Aorta (tissue), 5 donors: ENCODE data around the gene PHPT1. TPM values are rescaled to one million over a fixed set of nuclear protein-coding genes. Genes with fewer than 3 reads are reported as not detected.
"Not testable (repeated sequence)": the region's sequence is repeated elsewhere in the genome, so short reads cannot be mapped to it uniquely, and the experiment has no call there.

ENCODE experiments used
- ATAC-seq: fragments of 200-7000 bp; cut with Tn5 transposase; one replicate; pipeline ENCODE4 v1.9.1; 2022; ENCODE audit warnings: moderate library complexity; ENCODE audit not compliant: low FRiP score
- DNase-seq, 2 donors: peaks; one replicate each; pipeline ENCODE4 v3.0.0-alpha.2; 2020
- H3K27ac ChIP-seq, 2 donors: one replicate each; pipeline ENCODE4 v1.5.1; 2013; ENCODE audit warnings: low read length in 2 of 2, mild to moderate bottlenecking in 2 of 2, moderate library complexity in 2 of 2, control low read depth in 1 of 2, inconsistent platforms in 1 of 2, low read depth in 1 of 2
- H3K27me3 ChIP-seq, 2 donors: one replicate each; pipeline ENCODE4 v1.6.1; 2013; ENCODE audit warnings: control low read depth in 1 of 2, low read length in 1 of 2, mild to moderate bottlenecking in 1 of 2, moderate library complexity in 1 of 2; ENCODE audit not compliant: insufficient read depth in 2 of 2, control insufficient read depth in 1 of 2
- H3K36me3 ChIP-seq, 2 donors: one replicate each; pipeline ENCODE4 v1.6.1; 2013; ENCODE audit warnings: control low read depth in 1 of 2, low read length in 1 of 2, mild to moderate bottlenecking in 1 of 2; ENCODE audit not compliant: insufficient read depth in 2 of 2, control insufficient read depth in 1 of 2
- H3K4me1 ChIP-seq, 2 donors: one replicate each; pipeline ENCODE4 v1.6.1; 2013; ENCODE audit warnings: low read length in 2 of 2, control low read depth in 1 of 2, mild to moderate bottlenecking in 1 of 2, moderate library complexity in 1 of 2; ENCODE audit not compliant: insufficient read depth in 2 of 2, control insufficient read depth in 1 of 2
- H3K4me3 ChIP-seq, 2 donors: one replicate each; pipeline ENCODE4 v1.5.1; 2013; ENCODE audit warnings: low read length in 2 of 2, control low read depth in 1 of 2, mild to moderate bottlenecking in 1 of 2
- H3K9me3 ChIP-seq: one replicate; pipeline ENCODE4 v1.6.1; 2013; ENCODE audit warnings: mild to moderate bottlenecking, low read length; ENCODE audit not compliant: control insufficient read depth
- WGBS, 2 donors: extraction: QIAGEN DNeasy Blood & Tissue Kit; methylation state at CpG; one replicate each; pipeline ENCODE4 v1.1.7; 2013; 5-methylcytosine and 5-hydroxymethylcytosine counted together
- intact Hi-C, 2 donors: fragments of 100-400 bp; cut with DNase I; formaldehyde crosslinking; loops; one replicate each; pipeline versions ENCODE4 v1.14.2 to v1.15.0; 2022
- polyA plus RNA-seq, 2 donors: library from polyadenylated mRNA; stranded (reverse); fragments of 200-250 nt; gene quantifications; one replicate each; pipeline ENCODE4 v1.2.3, GENCODE V29; 2013
- total RNA-seq, 2 donors: library from RNA; stranded (reverse); fragmentation: NEBNext Ultra II Directional; extraction: Animal tissue kit (Norgen Biotek cat#: 25700); gene quantifications; one replicate each; pipeline ENCODE4 v1.2.1, GENCODE V29; 2021
- donor health status: healthy with polysubstance abuse.
- donor health status: Bipolar disorder and iron deficiency.
- donor health status: DM: no; HTN: no; CAD: no.
- donor health status: DM: no; HTN: no; CAD: no.
- donor health status: DM: yes; HTN: yes; CAD: no.

The PHPT1 gene
- total and polyA plus RNA-seq, 4 donors, result 65.6 to 165 (median 106) TPM

DNA sequence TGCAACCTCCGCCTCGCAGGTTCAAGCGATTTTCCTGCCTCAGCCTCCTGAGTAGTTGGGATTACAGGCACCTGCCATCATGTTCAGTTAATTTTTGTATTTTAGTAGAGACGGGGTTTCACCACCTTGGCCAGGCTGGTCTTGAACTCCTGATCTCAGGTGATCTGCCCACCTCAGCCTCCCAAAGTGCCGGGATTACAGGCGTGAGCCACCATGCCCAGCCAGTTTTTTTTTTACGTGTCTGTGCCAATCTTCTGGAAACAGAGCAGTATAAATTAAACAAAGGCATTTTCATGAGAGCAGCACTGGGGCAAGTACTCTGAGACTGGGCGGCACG is 33.7 kb downstream of the PHPT1 start:
- not testable (repeated sequence) for DNase-seq
- intact Hi-C loops, result loop anchor here (10.0 kb wide), 1 partner anchor 62 kb away; the partner anchor contains the start of genes C8G (in 2 of the 2) and FBXW5 (in 2 of the 2)

DNA sequence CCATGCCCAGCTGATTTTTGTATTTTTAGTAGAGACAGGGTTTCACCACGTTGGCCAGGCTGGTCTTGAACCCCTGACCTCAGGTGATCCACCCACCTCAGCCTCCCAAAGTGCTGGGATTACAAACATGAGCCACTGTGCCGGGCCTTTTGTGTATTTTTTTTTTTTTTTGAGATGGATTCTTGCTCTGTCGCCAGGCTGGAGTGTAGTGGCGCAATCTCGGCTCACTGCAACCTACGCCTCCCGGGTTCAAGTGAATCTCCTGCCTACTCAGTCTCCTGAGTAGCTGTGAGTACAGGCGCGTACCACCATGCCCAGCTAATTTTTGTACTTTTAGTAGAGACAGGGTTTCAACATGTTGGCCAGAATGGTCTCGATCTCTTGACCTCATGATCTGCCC is 34.5 kb downstream of the PHPT1 start:
- 89 to 92% methylated on average over 10 of the region's 10 CpGs for WGBS, 2 donors
- H3K9me3 ChIP-seq, H3K36me3 ChIP-seq, ATAC-seq, H3K27ac ChIP-seq, DNase-seq, H3K27me3 ChIP-seq, H3K4me1 ChIP-seq, H3K4me3 ChIP-seq: not testable (repeated sequence)
- intact Hi-C loops, result loop anchor here (10.0 kb wide), 1 partner anchor 61 kb away; the partner anchor contains the start of genes C8G (in 2 of the 2) and FBXW5 (in 2 of the 2)

More for the DNA sequence above, 33.7 kb downstream of the PHPT1 start:
- not testable (repeated sequence) for H3K27ac ChIP-seq, H3K27me3 ChIP-seq, H3K9me3 ChIP-seq, H3K4me3 ChIP-seq, H3K4me1 ChIP-seq, H3K36me3 ChIP-seq, ATAC-seq
- WGBS, 2 donors, result 86 to 89% methylated on average over 9 of the region's 9 CpGs

DNA sequence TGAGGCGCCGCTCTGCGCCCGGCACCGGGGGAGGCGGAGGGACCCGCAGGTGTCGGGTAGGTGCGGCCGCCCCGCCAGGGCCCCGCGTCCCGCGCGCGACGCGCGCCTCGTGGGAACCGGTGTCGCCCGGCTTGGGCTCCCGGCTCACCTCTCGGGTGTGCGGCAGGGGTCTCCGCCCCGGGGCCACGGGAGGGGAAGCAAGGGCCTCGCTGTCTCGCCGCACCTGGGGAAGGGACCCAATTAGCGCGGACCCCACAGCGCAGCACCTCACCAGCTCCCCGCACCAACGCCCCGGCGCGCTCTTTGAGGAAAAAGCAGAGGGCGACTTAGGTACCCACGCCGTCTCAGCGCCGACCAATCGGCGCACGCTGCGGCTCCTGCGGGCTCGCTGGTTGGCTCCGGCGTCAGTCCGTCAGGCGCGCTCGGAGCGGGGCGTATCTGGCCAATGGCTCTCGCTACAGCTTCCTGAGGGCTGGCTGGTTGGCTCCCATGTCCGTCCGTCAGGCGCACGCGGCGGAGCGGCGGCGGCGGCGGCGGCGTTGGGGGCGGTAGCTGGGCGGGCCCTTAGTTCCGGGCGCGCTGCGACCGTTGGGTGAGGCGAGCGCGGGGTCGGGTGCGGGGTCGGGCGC is 36.9 kb downstream of the PHPT1 start, which contains the start of gene TRAF2:
Gene TRAF2 (plus strand): TSS at position 567 of the 629 bp plus-strand sequence. CDS start 12,225 bp downstream, outside the sequence.
- no peaks in the 10 kb centered on the region for H3K36me3 ChIP-seq
- H3K27ac ChIP-seq, result no peak within 1 kb of the TSS
- no peaks in the 10 kb centered on the region for H3K4me1 ChIP-seq
- H3K9me3 ChIP-seq, result no peaks in the 10 kb centered on the region
- DNase-seq (peak; percentile 99), ATAC-seq (peak; percentile 98)
- 0% methylated on average over 37 to 88 of the region's 88 CpGs for WGBS, 2 donors
- H3K27me3 ChIP-seq, result no peaks in the 10 kb centered on the region
- peak within 1 kb of the TSS; percentile 77 to 82 for H3K4me3 ChIP-seq
- intact Hi-C loops, result loop anchor here (2.0 to 10.0 kb wide), 3 partner anchors 37 to 59 kb away; partner anchors contain the start of genes C8G (in 2 of the 2), FBXW5 (in 2 of the 2) and PHPT1 (in 2 of the 2)

DNA sequence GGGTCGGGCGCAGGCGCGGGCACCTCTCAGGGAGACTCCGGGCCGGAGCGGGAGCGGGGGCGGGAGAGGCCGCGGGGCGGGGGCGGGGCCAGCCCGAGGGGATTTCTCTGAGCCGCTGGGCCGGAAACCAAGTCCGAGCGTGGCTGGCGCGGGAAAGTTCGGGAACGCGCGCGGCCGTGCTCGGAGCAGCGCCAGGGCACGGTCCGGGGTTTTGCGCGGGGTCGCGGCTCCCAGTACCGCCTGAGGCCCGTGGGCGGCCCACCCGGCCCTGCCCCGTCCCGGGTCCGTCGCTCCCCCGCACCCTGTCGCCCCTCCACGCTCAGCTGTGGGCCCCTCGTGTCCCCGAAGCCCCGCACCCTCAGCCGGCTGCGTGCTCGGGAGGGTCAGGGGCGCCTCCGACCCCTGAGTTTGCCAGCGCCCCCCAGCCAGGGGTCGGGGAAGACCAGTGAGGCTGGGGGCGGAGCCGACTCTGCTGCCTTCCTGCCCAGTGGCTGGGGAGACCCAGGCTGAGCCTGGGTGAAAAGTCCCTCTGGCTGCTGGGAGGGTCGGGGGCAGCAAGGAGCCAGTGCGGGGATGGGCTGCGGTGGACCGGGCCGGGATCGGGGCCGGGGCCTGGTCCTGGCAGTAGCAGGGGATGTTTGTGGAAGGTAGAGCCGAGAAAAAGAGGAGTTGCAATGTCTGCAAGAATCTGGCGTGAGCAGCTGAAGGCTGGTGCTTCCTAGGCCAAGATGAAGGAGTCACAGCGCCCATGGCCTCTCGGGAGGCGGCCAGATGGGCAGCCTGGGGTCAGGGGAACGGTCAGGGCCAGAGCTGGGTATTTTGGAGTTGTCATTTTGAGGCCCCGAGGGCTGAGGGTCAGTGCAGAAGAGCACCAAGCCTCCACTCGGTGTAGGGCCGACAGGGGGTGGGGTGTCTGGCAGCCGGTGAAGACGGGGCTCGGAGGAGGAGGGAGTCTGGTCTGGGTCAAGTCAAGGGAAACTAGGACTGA is 37.7 kb downstream of the PHPT1 start:
- 1% methylated on average over 46 to 76 of the region's 76 CpGs for WGBS, 2 donors
- intact Hi-C loops, result loop anchor here (2.0 to 10.0 kb wide), 3 partner anchors 38 to 58 kb away; partner anchors contain the start of genes C8G (in 2 of the 2), FBXW5 (in 2 of the 2) and PHPT1 (in 2 of the 2)

DNA sequence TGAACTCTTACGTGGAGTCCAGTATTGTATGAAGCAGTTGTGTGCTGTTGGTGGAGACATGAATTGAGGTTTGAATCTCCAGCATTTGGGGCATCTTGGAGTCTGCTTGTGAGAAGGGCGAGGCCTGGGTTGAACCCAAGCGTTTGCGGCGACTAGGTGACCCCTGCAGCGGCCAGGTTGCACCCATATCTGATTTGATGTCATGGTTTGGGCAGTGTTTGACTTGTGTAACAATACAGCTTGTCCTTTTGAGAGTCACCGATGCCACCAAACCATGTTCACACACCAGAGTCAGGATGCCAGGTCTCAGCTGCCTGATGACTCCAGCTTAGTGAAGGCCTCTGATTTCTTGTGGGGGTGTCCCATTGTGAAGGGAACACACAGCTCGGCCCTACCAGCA is 39.2 kb downstream of the PHPT1 start:
- Histone ChIP-seq H3K4me1 (no peaks in the 10 kb centered on the region), H3K9me3 (no peaks in the 10 kb centered on the region), H3K27me3 (no peaks in the 10 kb centered on the region), H3K36me3 (no peaks in the 10 kb centered on the region), H3K4me3 (no peak overlapping the region), H3K27ac (no peak overlapping the region)
- ATAC-seq (no peak), DNase-seq (no peak)
- WGBS, 2 donors, result 90 to 94% methylated on average over 8 of the region's 8 CpGs
- intact Hi-C loops, result loop anchor here (5.0 to 10.0 kb wide), 2 partner anchors 41 to 56 kb away; partner anchors contain the start of genes C8G (in 2 of the 2), FBXW5 (in 2 of the 2) and PHPT1 (in 1 of the 2)

More for the DNA sequence above, 37.7 kb downstream of the PHPT1 start:
- H3K27me3 ChIP-seq, result no peaks in the 10 kb centered on the region
- H3K36me3 ChIP-seq, result no peaks in the 10 kb centered on the region
- DNase-seq (no peak), ATAC-seq (peak; percentile 39)
- no peaks in the 10 kb centered on the region for H3K4me1 ChIP-seq
- no peak overlapping the region for H3K27ac ChIP-seq
- H3K4me3 ChIP-seq, result peak overlapping the region; percentile 77 to 82
- no peaks in the 10 kb centered on the region for H3K9me3 ChIP-seq

DNA sequence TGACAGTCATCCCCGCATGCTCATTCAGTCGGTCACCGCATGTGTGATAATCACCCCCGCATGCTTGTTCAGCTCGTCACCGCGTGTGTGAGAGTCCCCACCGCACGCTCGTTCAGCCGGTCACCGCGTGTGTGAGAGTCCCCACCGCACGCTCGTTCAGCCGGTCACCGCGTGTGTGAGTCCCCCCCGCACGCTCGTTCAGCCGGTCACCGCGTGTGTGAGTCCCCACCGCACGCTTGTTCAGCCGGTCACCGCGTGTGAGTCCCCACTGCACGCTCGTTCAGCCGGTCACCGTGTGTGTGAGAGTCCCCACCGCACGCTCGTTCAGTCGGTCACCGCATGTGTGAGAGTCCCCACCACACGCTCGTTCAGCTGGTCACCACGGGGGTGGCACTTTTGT is 40.6 kb downstream of the PHPT1 start:
- no peaks in the 10 kb centered on the region for H3K9me3 ChIP-seq
- H3K4me1 ChIP-seq, result no peaks in the 10 kb centered on the region
- intact Hi-C loops, result loop anchor here (5.0 to 10.0 kb wide), 2 partner anchors 43 to 55 kb away; partner anchors contain the start of genes C8G (in 2 of the 2), FBXW5 (in 2 of the 2) and PHPT1 (in 1 of the 2)
- no peak overlapping the region for H3K4me3 ChIP-seq
- H3K36me3 ChIP-seq, result no peaks in the 10 kb centered on the region
- WGBS, 2 donors, result 94 to 96% methylated on average over 42 of the region's 42 CpGs
- H3K27ac ChIP-seq, result no peak overlapping the region
- ATAC-seq, result no peak
- no peaks in the 10 kb centered on the region for H3K27me3 ChIP-seq
- no peak for DNase-seq

DNA sequence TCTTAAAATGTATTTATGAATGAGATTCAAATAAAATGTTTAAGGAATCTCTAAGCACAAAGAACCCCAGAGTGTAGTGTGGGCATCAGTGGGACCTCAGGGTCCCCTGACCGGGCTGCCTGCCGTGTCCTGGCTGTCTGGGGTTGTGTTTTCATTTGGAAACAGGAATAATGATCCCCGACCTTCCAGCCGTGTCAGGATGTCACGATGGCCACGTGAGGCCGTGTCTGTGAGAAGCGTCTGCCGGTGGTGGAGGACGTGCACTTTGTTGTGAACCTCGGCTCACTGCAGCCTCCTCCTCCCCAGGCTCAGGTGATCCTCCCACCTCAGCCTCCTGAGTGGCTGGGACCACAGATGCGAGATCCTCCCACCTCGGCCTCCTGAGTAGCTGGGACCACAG is 41.5 kb downstream of the PHPT1 start:
- Histone ChIP-seq H3K4me1 (no peaks in the 10 kb centered on the region), H3K9me3 (no peaks in the 10 kb centered on the region), H3K27me3 (no peaks in the 10 kb centered on the region), H3K27ac (no peak overlapping the region), H3K36me3 (no peaks in the 10 kb centered on the region), H3K4me3 (no peak overlapping the region)
- DNase-seq (no peak), ATAC-seq (no peak)
- intact Hi-C loops, result no loop called here
- 85 to 86% methylated on average over 13 of the region's 13 CpGs for WGBS, 2 donors

DNA sequence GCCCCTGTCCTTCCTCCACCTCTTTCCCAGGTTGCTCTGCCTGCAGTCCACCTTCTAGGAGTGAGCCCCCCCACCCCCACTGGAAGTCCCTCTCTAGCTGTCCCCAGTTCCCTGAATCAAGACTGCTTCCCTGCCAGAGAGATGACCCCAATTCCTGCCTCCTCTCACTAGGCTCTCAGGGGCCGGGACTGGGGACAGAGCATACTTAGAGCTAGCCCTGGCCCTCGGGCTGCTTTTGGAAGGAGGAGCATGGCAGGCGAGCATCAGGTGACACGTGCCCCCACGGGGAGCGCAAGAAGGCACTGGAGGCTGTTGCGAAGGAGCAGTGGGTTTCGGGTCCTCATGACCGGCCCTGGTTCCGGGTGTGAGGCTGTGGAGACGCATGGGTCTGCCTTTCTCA is 46.8 kb downstream of the PHPT1 start:
- WGBS, 2 donors, result 83 to 84% methylated on average over 11 of the region's 11 CpGs
- no peaks in the 10 kb centered on the region for H3K9me3 ChIP-seq
- H3K4me1 ChIP-seq, result no peaks in the 10 kb centered on the region
- DNase-seq, result no peak
- H3K36me3 ChIP-seq, result peaks cover 0 to 2% of the 10 kb centered on the region in 2 donors
- H3K4me3 ChIP-seq, result no peak overlapping the region
- no peak for ATAC-seq
- H3K27ac ChIP-seq, result no peak overlapping the region
- intact Hi-C loops, result no loop called here
- H3K27me3 ChIP-seq, result no peaks in the 10 kb centered on the region
